ENCODE results near the gene BCL2A1. TPM values are rescaled to one million over a fixed set of nuclear protein-coding genes. Genes with fewer than 3 reads are reported as not detected.

The BCL2A1 gene
- total and polyA plus RNA-seq, 2 of the 4 experiments (the other 2 are of a cell fraction): 2.3 to 4.5 TPM

- Histone ChIP-seq H2BK15ac (ENCODE audit: low read depth, low read length) (peak overlapping the region; percentile 70; the same call in 2 of the 3 replicates), H3K4me3 (ENCODE audit: insufficient read depth, low read depth, low read length) (no peak overlapping the region), H3K23ac (ENCODE audit: low read depth, low read length) (peak overlapping the region; percentile 51; the same call in 1 of the 2 replicates), H2AFZ (replicated peaks; ENCODE audit: low read length, poor library complexity) (no peak overlapping the region), H3K9me3 (ENCODE audit: control insufficient read depth, insufficient read depth, low read length) (no peaks in the 10 kb centered on the region), H4K91ac (ENCODE audit: insufficient read depth, low read depth, low read length) (peak overlapping the region; percentile 38; the same call in 1 of the 2 replicates), H3K9me1 (ENCODE audit: insufficient read depth, low read length) (peaks cover 7% of the 10 kb centered on the region; the same call in 1 of the 2 replicates), H3K27me3 (ENCODE audit: control insufficient read depth, insufficient read depth, low read length) (no peaks in the 10 kb centered on the region), H3K79me1 (ENCODE audit: low read depth in 1 of 2, low read length in 2 of 2) (no peaks in the 10 kb centered on the region), H3K27ac (ENCODE audit: insufficient read depth, low read length) (no peak overlapping the region), H3K4me1 (ENCODE audit: control insufficient read depth, insufficient read depth, low read length) (peaks cover 9% of the 10 kb centered on the region), H4K5ac (ENCODE audit: low read depth, low read length) (peak overlapping the region; percentile 5; the same call in 1 of the 2 replicates), H4K20me1 (ENCODE audit: insufficient read depth, low read length) (no peaks in the 10 kb centered on the region; the same call in 1 of the 2 replicates), H2BK20ac (ENCODE audit: low read depth, low read length) (peak overlapping the region; percentile 27), H2AK5ac (ENCODE audit: low read depth, low read length) (peak overlapping the region; percentile 11), H2BK5ac (ENCODE audit: low read depth, low read length, poor library complexity, severe bottlenecking) (peak overlapping the region; percentile 7), H4K8ac (ENCODE audit: low read depth in 2 of 2, low read length in 2 of 2) (peak overlapping the region in 1 of 2 experiments; percentile 65; a peak in 2 of 4 replicates), H3K9ac (ENCODE audit: low read depth, low read length) (no peak overlapping the region), H3K4me2 (ENCODE audit: low read depth, low read length) (no peak overlapping the region), H3K14ac (replicated peaks; ENCODE audit: low read depth, low read length) (peak overlapping the region; percentile 17), H2AK9ac (replicated peaks; ENCODE audit: low read depth, low read length, poor library complexity) (no peak overlapping the region), H3K4ac (ENCODE audit: low read depth, low read length) (peak overlapping the region; percentile 58; the same call in 1 of the 2 replicates), H3K18ac (ENCODE audit: low read depth, low read length) (peak overlapping the region; percentile 13; the same call in 1 of the 2 replicates), H3K56ac (ENCODE audit: extremely low read depth, insufficient read depth, low read length) (no peak overlapping the region), H2BK120ac (ENCODE audit: low read depth, low read length) (peak overlapping the region; percentile 79), H3K36me3 (ENCODE audit: control insufficient read depth, insufficient read depth, low read length) (no peaks in the 10 kb centered on the region)
- POLR2A ChIA-PET (ENCODE audit: unreplicated experiment): no interaction called here
- TF ChIP-seq RFX5 (IDR thresholded peaks at IDR 0.05; ENCODE audit: low read depth, low read length): peak; percentile 86
- no peak for TF ChIP-seq RAD21 (IDR thresholded peaks at IDR 0.05; ENCODE audit: low read length)
- TF ChIP-seq FOS (IDR thresholded peaks at IDR 0.05; ENCODE audit: low read depth, low read length): no peak
- no peak for TF ChIP-seq MXI1 (IDR thresholded peaks at IDR 0.05; ENCODE audit: borderline replicate concordance, low read depth, low read length)
- no peak for TF ChIP-seq CTCF (conservative IDR thresholded peaks at IDR 0.05; ENCODE audit: low read depth, low read length)
- no peak for TF ChIP-seq POLR2A (IDR thresholded peaks at IDR 0.05; ENCODE audit: low read depth, low read length)
- CTCF ChIA-PET: no interaction called here
- no TSS peak for BruUV-seq (replicated peaks)
- intact Hi-C loops (cut with micrococcal nuclease): no loop called here
- DNase-seq (no peak), ATAC-seq (ENCODE audit: low read depth) (no peak)
- WGBS, 2 experiments (ENCODE audit: extremely low coverage in 2 of 2, insufficient read length in 1 of 2): 100% methylated on average over 2 of the region's 7 CpGs; no CpG with 5 or more reads in 1 of the 2 experiments
- in situ Hi-C loops (cut with MboI; ENCODE audit: low sequenced_read_pairs): no loop called here
- dilution Hi-C loops (cut with HindIII; ENCODE audit: low sequenced_read_pairs, unreplicated experiment): no loop called here
Measured at GRCh38 chr15:79944622-79945021, 26.4 kb downstream of the BCL2A1 start.

Data from IMR-90 (cell line).